HG03460 (cell line): ENCODE results near the gene RHBDF2.

ENCODE experiments used
- ATAC-seq: cut with Tn5 transposase; IDR thresholded peaks from one replicate; pipeline ENCODE4 v1.9.1; 2021; ENCODE audit not compliant: unreplicated experiment

The RHBDF2 gene

DNA sequence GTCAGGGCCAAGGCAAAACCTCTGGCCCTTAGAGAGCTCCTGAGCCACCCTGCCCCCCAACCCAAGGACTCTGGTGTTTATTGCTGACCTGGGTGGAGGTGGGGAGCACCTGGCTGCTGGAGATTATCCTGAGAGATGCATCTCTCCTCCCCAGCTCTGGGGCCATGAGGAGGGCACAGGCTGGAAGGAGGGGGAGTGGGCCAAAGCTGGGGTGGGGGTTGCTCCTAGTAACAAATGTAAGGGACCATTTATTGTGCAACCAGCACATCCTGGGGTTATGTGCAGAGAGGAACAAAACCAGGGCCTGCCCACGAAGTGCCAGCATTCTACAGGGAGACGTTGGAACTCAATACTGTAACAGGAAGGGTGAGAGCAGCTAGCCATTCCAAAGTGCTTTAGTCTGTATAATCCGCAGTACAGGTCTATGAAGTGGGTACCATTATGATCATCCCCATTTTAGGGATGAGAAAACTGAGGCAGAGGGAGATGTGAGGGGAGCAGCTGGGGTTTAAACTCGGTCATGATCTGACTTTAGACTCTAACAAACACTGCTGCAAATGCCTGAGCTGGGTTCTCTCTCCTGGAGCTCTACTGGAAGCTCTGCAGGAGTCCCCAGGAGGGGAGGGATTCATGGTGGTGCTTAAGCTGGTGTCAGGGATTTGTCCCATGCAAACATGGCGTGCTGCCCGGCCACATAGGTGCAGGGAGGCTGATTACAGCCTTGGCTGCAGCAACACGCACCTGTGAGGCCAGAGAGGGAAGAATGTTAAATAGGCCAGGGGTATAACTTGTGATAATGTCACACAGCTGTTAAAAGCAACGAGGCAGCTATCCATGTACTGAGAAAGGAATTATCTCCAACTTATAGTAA lies 1.4 kb upstream of the RHBDF2 start:
- no peak for ATAC-seq

DNA sequence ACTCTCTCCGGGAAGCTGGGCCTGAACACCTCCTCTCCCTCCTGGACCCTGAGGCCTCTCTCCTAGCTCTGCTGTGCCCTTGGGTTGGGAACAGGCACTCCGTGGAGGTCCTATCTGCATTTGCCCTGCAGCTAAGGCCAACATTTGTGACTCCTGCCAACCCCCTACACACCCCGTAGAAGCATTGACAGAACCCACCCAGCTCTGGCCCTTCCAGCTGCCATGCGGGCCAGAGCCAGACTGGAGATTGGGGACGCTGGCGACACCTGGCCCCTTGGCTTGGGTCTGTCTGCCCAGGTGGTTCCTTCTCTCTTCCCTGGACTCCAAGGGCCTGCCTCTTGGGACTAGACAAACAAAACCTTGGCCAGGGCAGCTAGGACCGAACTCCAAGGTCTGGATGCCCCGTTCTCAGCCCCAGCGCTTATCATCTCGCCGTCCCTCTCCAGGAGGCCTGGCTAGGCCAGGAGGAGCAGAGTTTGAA lies 644 bp upstream of the RHBDF2 start:
- ATAC-seq: no peak

DNA sequence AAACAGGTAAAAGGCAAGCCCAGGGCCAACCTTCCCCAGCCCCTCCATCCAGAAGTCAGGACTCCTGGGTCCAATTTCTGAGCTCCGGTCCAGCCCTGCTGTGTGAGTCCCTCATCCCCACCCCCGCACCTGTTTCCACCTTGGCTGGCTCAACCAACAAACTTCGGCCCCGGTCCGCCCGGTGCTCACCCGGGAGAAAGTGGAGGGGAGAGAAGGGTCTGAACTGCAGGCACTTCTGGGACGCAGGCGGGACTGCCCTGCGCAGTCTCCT lies 541 bp downstream of the RHBDF2 start:
- ATAC-seq: peak; percentile 10

DNA sequence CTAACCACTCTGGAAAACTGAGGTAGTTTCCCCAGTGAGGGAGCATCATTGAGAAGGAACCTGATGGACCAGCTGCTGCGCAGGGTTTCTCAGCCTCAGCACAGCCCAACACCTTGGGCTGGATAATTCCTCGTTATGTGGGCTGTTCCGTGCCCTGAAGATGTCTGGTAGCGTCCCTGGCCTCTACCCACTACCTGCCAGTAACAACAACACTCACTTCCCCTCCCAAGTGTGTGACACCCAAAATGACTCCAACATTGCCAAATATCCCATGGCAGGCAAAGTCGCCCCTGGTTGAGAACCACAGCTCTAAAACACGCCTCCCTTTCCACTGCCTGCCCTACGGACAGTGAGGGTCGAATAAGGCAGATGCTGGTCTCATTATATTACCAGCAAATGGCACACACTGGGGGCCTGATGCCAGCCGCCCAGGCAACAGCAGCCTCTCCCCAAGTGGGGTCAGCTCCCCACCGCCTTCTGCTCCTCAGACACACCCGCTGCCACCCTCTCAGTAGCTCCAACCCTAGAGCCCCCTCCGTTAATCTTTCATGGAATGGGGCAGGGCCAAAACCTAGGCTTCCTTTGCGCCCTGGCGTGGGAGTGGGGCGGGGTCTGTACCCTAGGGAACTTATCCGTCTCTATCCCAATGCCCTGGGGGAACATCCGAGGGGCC lies 1.0 kb downstream of the RHBDF2 start:
- no peak for ATAC-seq

DNA sequence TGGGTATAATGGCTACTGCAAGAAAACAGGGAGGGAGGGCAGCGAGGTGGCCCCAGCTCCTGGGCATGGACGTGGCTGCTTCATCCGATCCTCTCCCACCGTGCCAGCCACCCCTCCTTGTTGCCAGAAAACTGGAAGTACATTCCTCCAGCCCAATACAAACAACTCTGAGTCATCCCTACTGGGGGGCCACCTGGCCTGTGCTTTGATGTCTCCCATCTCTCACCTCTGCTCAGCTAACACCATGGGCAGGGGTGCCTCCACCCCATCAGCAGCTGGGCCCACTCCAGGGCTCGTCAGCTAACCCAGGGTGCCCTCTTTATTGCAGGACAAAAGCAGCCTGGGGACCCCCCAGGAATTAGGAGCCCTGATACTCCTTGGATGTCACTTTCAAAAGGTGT lies 2.0 kb downstream of the RHBDF2 start:
- no peak for ATAC-seq

DNA sequence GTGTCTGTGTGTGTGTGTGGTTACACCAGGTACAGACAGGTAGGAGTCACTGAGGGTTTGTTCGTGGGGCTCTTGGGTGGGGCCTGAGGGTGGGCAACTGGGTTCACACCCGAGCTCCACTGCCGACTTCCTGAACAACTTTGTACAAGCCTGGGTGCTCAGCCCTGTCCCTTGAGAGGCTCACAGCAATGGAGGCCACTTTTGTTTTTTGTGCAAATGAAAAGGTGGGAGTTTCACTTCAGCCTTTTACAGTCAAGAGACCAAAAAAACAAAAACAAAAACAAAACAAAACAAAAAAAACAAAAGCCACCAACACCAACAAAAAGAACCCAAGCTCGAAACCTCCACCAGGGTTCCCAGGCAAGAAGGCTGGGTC lies 2.4 kb downstream of the RHBDF2 start:
- ATAC-seq: no peak

DNA sequence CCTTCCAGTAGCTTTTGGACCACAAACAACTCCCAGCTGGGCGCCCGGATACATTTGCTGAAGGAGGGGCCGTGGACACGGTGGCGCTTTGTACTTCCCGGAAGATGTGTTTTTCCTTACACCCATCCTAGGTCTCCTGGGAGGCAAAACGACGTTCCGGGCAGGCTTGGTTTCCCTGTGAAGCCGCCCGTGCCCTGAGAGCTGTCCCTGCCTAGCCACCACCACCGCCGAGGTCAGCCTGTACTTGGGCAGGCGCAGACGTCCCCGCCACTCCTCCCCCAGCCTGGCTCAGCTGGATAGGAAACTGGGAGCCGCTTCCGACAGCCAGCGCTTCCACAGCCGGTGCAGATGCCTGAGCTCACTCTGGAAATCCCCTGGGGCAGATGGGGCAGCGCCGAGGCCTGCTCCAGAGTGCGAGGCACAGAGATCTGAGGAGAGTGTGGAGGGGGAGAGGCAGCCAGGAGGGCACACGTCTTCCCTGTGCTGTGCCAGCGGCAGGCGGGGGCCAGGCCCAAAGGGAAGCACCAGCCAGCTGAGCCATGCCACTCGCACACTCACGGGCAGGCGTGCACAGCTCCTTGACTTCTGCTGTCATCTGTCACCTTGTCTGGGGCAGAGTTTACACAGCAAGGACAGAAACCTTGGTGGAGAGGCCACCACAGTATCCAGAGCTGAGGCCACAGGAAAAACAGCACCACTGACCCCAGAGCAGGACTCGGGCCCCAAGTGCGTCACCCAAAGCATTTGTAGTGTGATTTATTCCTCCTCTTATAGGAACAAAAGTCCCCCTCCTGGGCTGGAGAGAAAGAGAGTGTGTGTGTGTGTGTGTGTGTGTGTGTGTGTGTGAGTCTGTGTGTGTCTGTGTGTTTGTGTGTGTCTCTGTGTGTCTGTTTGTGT lies 3.0 kb downstream of the RHBDF2 start:
- ATAC-seq: no peak

DNA sequence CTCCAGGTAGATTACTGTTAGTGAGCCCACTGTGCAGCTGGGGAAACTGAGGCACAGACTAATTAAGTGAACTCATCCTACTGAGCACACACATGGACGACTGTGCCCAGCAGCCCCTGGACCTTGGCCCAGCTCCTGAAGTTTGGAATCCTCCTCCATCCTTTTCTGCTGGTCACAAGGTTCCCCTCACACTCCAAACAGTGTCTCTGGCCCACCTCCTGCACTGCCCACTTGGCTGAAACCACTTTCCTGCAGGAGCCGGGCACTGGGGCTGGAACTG lies 3.6 kb downstream of the RHBDF2 start:
- ATAC-seq: no peak

DNA sequence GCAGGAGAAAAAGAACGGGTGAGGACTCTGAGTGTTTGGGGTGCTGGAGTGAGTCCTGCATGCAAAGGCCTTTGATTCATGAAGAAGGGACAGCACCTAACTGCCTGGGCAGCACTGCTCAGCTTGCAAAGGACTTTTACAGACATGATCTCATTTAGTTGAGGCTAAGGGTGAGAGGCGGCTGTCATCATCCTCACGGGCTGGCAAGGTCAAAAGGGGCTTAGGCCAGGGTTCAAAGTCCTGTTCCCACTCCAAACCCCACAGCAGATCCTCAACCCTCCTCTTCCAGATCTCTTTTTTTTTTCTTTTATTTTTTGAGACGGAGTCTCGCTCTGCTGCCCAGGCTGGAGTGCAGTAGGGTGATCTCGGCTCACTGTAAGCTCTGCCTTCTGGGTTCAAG lies 4.8 kb downstream of the RHBDF2 start:
- ATAC-seq: no peak

DNA sequence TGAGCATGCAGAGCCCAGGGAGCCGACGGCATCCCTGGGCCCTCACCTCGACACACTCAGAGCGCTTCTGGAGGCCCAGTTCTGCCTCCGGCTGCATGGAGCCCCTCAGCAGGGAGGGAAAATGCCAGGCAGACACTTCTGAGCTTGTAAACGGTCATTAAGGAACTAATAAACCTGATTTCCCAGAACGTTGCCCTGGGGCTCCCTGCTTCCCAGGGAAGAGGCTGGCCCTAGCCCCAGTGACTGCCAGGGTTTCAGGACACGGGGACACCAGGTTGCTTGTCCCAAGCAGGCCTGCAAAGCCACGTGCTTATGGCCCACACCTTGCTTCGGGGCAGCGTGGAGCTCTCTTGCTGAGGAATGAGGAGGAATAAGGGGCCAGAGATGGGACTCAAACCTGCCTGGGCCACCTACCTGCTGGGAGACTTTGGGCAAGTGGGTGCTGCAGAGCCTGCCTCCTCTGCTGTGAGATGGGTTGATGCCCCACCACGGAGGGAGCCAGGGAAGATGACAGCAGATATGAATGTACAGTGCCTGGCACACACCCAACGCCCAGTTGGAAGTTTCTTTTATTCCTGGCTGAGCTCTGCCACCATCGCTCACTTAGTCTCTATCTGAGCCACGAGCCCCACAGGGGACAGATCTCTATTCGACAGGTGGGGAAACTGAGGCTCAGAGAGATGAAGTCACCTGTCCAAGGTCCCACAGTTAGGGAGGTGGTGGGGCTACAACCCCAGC lies 5.4 kb downstream of the RHBDF2 start:
- no peak for ATAC-seq

DNA sequence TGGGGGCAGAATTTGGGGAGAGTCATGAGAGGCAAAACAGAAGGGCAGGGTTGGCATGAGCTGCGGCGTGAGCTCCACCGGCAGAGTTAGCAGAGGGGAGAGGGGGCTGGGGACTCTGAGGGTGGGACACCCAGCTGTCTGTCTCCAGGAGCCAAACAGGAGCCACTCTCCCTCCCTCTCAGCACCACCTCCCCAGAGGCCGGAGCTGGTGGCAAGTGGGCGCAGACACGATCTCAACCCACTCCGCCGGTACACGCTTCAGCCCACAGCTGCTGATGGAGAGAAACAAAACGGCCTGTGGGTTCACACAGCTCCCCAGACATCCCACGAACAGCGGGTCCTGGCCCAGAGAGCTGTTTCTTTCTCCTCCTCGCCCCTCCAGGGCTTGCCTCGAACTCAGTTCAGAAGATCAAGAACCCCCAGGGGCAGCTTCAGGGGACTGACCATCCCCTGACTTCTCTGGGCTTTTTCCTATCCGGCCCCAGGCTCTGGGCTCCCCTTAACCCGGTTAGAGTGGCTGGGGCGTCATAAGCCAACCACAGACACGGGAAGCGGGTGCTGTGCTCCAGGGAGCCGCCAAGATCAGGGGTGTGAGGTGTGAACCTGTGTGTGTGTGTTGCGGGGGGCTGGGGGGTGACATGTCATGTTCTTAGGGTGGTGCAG lies 7.6 kb downstream of the RHBDF2 start:
- peak; percentile 2 for ATAC-seq

DNA sequence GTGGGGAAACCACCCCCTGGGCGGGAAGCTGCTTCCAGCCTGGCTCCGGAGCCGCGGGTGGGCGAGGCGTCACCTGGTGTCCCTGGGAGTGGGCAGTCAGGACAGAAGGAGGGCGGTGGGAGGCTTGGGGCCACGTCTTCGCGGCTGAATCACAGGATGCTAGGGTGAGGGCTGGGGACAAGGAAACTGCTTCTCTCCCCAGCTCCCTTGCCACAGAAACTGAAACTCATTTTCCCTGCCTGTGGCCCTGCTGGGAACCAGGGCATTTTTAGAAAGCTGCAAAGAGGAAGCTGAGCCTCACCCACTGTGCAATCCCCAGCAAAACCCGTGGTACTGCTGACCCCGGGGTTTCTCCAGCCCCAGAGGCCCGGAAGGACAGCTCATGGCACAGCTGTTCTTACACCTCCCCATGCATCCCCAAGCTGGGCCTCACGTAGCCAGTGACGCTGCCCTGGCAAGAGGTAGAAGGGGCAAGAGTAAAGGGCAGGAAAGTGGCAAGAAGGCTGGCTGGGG lies 8.2 kb downstream of the RHBDF2 start:
- peak; percentile 42 for ATAC-seq

DNA sequence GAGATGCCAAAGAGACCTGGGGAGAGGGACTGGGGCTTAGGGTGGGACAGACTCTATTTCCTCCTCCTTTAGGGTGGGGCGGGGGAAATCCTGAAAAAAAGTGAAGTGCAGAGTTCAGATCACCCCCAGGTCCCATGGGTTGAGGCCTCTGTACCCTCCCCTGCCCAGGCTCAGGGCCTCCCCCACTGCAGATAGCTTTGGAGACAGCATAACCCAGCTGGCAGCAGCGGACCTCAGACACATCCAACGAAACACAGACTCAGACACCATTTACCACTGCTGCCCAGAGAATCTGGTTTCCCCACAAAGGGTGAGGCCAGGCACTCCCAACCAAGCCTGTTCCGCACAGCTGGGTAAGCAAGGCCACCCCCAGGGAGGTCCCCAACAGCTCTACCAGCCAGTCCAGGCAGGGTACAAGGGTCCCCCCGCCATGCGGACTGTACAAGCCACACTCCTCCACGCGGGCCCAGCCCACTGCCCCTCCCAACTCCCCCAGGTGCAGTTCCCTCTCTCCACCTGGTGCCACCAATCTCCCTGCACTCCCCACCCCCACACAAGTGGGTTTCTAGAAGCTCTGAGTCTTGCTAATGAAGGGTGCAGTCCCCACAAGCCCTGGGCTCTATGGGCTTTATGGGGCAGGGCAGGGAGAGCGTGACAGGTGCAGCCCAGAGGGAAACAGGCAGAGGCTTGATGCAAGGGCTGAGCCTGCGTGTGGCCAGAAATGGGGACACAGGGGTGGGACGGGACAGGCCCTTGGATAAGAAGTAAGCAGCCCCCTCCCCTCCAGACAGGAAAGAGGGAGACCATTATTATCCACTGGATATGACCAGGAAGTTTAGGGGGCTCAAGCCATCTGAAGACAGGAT lies 8.9 kb downstream of the RHBDF2 start:
- peak; percentile 36 for ATAC-seq

DNA sequence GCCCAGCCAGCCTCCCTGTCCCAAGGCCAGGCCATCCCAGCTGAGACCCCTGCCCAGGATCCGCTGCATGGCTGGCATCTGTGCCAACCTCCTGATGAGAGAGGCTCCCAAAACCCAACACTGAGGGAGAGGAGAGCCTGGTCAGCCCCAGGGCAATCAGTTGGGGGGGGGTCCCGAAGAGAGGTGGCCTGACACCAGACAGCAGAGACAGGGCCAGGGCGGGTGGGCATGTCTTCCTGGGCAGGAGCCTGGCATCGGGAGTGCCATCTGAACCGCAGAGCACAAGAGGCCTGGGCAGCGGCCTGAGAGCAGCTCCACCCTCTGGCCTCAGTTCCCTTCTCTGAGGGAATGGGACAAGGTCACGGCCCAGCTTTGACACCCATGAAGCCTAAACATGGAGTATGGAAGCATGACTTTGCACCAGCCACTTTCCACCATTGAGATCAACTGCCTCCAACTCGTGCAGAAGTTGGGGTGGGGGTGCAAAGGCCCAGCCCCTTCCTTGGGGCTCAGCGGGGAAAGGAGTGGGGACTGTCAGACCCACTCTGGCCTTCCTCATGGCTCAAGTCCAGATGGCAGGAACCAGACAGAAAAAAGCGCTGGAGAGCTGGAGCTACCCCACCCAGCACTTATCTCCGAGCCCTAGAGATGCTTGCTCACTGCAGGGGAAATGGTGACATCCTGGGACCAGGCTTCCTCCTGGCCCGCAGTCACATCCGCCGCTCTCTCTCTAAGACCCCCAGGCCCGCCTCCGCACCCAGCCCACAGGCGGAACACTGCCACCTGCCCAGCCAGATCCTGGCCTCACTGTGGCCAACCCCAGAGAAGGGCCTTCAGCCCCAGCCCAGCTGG lies 9.7 kb downstream of the RHBDF2 start:
- ATAC-seq: peak; percentile 7

DNA sequence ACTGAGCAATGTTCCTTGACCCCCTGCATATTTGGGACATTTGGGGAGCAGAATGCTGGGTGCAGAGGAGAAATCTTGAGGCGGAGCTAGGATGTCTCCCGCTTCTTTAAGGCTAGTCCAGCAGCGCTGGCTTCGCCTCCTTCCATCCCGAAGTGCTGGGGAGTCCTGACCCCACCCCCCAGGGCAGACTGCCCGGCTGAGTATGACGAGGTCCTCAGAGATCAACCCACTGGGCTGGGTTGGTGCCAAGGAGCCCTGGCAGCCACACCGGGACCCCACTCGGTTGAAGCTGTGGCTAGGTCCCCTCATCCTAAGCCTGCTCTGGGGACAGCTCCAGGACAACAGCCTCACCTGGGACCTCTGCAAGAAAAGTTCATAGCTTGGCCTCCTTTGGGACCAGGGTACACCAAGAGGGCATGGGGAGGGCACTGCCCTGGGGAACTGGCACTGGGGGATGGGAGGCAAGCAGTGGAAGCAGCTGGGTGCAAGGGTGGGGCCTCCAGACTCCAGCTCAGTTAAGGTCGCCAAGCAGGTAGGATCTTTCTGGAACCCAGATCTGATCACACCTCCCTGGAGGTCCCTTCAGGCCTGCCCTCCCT lies 11.0 kb downstream of the RHBDF2 start:
- no peak for ATAC-seq

DNA sequence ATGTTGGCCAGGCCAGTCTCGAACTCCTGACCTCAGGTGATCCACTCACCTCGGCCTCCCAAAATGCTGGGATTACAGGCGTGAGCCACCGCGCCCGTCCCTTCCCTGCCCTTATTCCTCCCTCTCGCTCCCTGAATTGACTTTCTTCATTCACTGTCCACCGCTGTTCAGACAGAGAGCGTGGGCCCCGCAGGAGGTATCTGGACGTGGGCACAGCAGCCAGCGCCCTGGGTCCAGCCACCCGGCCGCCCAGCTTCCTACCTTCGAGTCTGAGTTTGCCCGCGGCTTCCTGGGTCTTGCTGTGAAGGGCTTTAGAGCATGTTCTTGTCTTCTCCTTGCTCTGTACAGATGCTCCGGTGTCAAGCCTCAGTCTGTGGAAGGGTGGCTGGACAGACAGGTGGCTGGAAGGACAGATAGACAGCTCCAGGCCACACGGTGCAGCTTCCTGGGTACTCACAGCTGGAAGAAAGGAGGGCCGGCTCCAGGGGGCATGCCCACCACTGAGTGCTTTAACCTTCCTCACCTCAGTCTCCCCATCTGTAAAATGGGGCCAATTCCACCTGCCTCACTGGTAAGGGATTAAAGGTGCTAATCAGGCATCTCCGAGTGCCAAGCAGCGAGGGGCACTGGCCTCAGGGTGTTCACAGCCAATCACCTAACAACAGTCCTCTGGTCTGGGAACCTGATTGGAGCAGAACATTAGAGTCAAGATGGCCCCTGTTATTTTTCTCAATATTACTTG lies 13.6 kb downstream of the RHBDF2 start:
- no peak for ATAC-seq

DNA sequence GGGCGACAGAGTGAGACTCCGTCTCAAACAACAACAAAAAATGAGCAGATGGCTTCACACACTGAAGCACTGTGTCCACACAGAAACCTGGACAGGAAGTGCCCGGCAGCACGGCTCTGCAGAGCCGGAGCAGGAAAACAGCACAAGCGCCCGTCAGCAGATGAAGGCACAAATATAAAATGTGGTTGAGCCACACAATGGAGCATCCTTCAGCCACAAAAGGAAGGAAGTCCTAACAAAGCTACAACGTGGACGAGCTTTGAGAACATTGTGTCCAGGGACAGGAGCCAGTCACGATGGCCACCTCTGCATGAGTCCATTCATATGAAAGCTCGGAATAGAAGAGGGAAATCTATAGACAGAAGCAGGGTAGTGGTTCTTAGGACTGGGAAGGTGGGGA lies 15.7 kb downstream of the RHBDF2 start:
- no peak for ATAC-seq
